ENCODE measurements around the gene MAP4K3. TPM values are rescaled to one million over a fixed set of nuclear protein-coding genes. Genes with fewer than 3 reads are reported as not detected.

The MAP4K3 gene
- total and polyA plus RNA-seq, 2 of the 4 experiments (the other 2 are of a cell fraction) = 13.2 to 32.6 TPM

- Histone ChIP-seq H3K9ac (ENCODE audit: low read depth, low read length) (no peak overlapping the region), H4K20me1 (ENCODE audit: insufficient read depth, low read length) (no peaks in the 10 kb centered on the region), H2BK20ac (ENCODE audit: low read depth, low read length) (no peak overlapping the region), H2AK9ac (replicated peaks; ENCODE audit: low read depth, low read length, poor library complexity) (no peak overlapping the region), H2AK5ac (ENCODE audit: low read depth, low read length) (no peak overlapping the region), H3K18ac (ENCODE audit: low read depth, low read length) (no peak overlapping the region), H4K91ac (ENCODE audit: insufficient read depth, low read depth, low read length) (no peak overlapping the region), H2AFZ (replicated peaks; ENCODE audit: low read length, poor library complexity) (no peak overlapping the region), H3K4me1 (ENCODE audit: control insufficient read depth, insufficient read depth, low read length) (peaks cover 2% of the 10 kb centered on the region; the same call in 1 of the 2 replicates), H3K4ac (ENCODE audit: low read depth, low read length) (no peak overlapping the region), H3K14ac (replicated peaks; ENCODE audit: low read depth, low read length) (no peak overlapping the region), H4K8ac (ENCODE audit: low read depth in 2 of 2, low read length in 2 of 2) (no peak overlapping the region), H2BK15ac (ENCODE audit: low read depth, low read length) (no peak overlapping the region), H3K23ac (ENCODE audit: low read depth, low read length) (no peak overlapping the region), H3K4me3 (ENCODE audit: insufficient read depth, low read depth, low read length) (no peak overlapping the region), H3K4me2 (ENCODE audit: low read depth, low read length) (no peak overlapping the region), H2BK5ac (ENCODE audit: low read depth, low read length, poor library complexity, severe bottlenecking) (no peak overlapping the region), H4K5ac (ENCODE audit: low read depth, low read length) (no peak overlapping the region), H3K56ac (ENCODE audit: extremely low read depth, insufficient read depth, low read length) (no peak overlapping the region), H3K9me1 (ENCODE audit: insufficient read depth, low read length) (peaks cover 4% of the 10 kb centered on the region; the same call in 1 of the 2 replicates), H3K36me3 (ENCODE audit: control insufficient read depth, insufficient read depth, low read length) (peaks cover 38% of the 10 kb centered on the region), H3K79me1 (ENCODE audit: low read depth in 1 of 2, low read length in 2 of 2) (peaks cover 8 to 12% of the 10 kb centered on the region in 2 experiments; a peak in 2 of 4 replicates), H3K27me3 (ENCODE audit: control insufficient read depth, insufficient read depth, low read length) (no peaks in the 10 kb centered on the region), H3K27ac (ENCODE audit: insufficient read depth, low read length) (no peak overlapping the region), H3K9me3 (ENCODE audit: control insufficient read depth, insufficient read depth, low read length) (no peaks in the 10 kb centered on the region), H2BK120ac (ENCODE audit: low read depth, low read length) (no peak overlapping the region)
- no peak for ATAC-seq (ENCODE audit: low read depth)
- no peak for DNase-seq
- in situ Hi-C loops (cut with MboI; ENCODE audit: low sequenced_read_pairs) (no loop called here), dilution Hi-C loops (cut with HindIII; ENCODE audit: low sequenced_read_pairs, unreplicated experiment) (no loop called here), intact Hi-C loops (cut with micrococcal nuclease) (loop anchor here (10.0 kb wide), 1 partner anchor 411 kb away; no protein-coding TSS in a partner anchor)
- TF ChIP-seq POLR2A (IDR thresholded peaks at IDR 0.05; ENCODE audit: low read depth, low read length) = no peak
- no peak for TF ChIP-seq MAZ (IDR thresholded peaks at IDR 0.05; ENCODE audit: borderline replicate concordance, low read depth, low read length)
- TF ChIP-seq SMC3 (IDR thresholded peaks at IDR 0.05; ENCODE audit: low read depth, low read length) = no peak
- no peak for TF ChIP-seq RAD21 (IDR thresholded peaks at IDR 0.05; ENCODE audit: low read length)
- TF ChIP-seq MAFK (IDR thresholded peaks at IDR 0.05; ENCODE audit: low read depth, low read length) = no peak
- no peak for TF ChIP-seq FOS (IDR thresholded peaks at IDR 0.05; ENCODE audit: low read depth, low read length)
- no peak for TF ChIP-seq CHD1 (IDR thresholded peaks at IDR 0.05; ENCODE audit: low read depth, low read length)
- no peak for TF ChIP-seq MXI1 (IDR thresholded peaks at IDR 0.05; ENCODE audit: borderline replicate concordance, low read depth, low read length)
- TF ChIP-seq RFX5 (IDR thresholded peaks at IDR 0.05; ENCODE audit: low read depth, low read length) = no peak
- TF ChIP-seq, protein P1, sequence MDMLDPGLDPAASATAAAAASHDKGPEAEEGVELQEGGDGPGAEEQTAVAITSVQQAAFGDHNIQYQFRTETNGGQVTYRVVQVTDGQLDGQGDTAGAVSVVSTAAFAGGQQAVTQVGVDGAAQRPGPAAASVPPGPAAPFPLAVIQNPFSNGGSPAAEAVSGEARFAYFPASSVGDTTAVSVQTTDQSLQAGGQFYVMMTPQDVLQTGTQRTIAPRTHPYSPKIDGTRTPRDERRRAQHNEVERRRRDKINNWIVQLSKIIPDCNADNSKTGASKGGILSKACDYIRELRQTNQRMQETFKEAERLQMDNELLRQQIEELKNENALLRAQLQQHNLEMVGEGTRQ (IDR thresholded peaks at IDR 0.05; ENCODE audit: low read depth, low read length) = no peak
- BruUV-seq (replicated peaks) = no TSS peak
- POLR2A ChIA-PET (ENCODE audit: unreplicated experiment) = no interaction called here
- WGBS, 2 experiments (ENCODE audit: extremely low coverage in 2 of 2, insufficient read length in 1 of 2) = no CpG with 5 or more reads among the region's 1 CpG
- CTCF ChIA-PET = interaction anchor here (1.0 kb wide), 1 partner anchor 11 kb away, joined by 3 read pairs; no protein-coding TSS in a partner anchor
These were observed 153.5 kb downstream of the MAP4K3 start for GRCh38 chr2:39283561-39283960.

Measured in IMR-90 (cell line).